HepG2 (cell line): Measurements from ENCODE around the gene SEPHS1. TPM values are rescaled to one million over a fixed set of nuclear protein-coding genes. Genes with fewer than 3 reads are reported as not detected.

Source experiments
- ATAC-seq: fragments of 200-7000 bp; cut with Tn5 transposase; 3 replicates; pipeline ENCODE4 v1.9.1; 2020; ENCODE audit warnings: mild to moderate bottlenecking, moderate library complexity
- BruUV-seq: library from RNA; stranded (reverse); fragments of 400-500 nt; replicated peaks from 2 replicates; lab custom pipeline; 2021; lab: Mats Ljungman, UMichigan
- CTCF ChIA-PET: fragments of 300-600 bp; formaldehyde crosslinking; extraction: SDS; loops from one replicate; lab custom pipeline; 2021; ENCODE audit warnings: low total read pairs, inconsistent platforms, low intra/inter-chr PET ratio; lab: Yijun Ruan, JAX
- POLR2A ChIA-PET: fragments of 350-600 bp; sonication (Branson Sonifier 250); formaldehyde crosslinking; loops from one replicate; lab custom pipeline; 2020; ENCODE audit warnings: antibody characterized with exemption, inconsistent platforms; lab: Yijun Ruan, JAX
- DNase-seq: peaks from one replicate; pipeline ENCODE4 v3.0.0-alpha.2; 2015; ENCODE audit warnings: low spot score
- FAIRE-seq: peaks from 3 replicates; lab custom pipeline; 2011; peaks lifted over from hg19 to GRCh38; lab: Jason Lieb, UNC
- H2AFZ ChIP-seq: one replicate; pipeline ENCODE4 v1.6.1; 2011; ENCODE audit warnings: low read length, inconsistent platforms
- H3K27ac ChIP-seq: fragments of 300-600 bp; 3 replicates; pipeline ENCODE4 v1.8.0; 2011; ENCODE audit warnings: mixed run types, mild to moderate bottlenecking, mixed read lengths, low read length, inconsistent platforms; ENCODE audit not compliant: insufficient read depth; ENCODE audit errors: extremely low read length
- H3K27me3 ChIP-seq, 2 experiments: fragments of 200-600 bp in 1 of 2; 2 replicates in 1 of 2; 3 replicates in 1 of 2; pipeline versions ENCODE4 v1.6.0 to v1.8.0; 2011; ENCODE audit warnings: low read length in 2 of 2, mild to moderate bottlenecking in 2 of 2, moderate library complexity in 2 of 2, inconsistent platforms in 1 of 2; ENCODE audit not compliant: insufficient read depth in 2 of 2, control insufficient read depth in 1 of 2
- H3K36me3 ChIP-seq, 2 experiments: fragments of 200-600 bp in 1 of 2; replicated peaks in 1 of 2; 2 replicates in 1 of 2; 3 replicates in 1 of 2; pipeline versions ENCODE4 v1.5.1 to v1.8.0; 2011; ENCODE audit warnings: low read length in 2 of 2, inconsistent platforms in 1 of 2; ENCODE audit not compliant: insufficient read depth in 2 of 2, control insufficient read depth in 1 of 2
- H3K4me1 ChIP-seq: 2 replicates; pipeline ENCODE4 v1.5.1; 2012; ENCODE audit warnings: low read length, inconsistent platforms; ENCODE audit not compliant: insufficient read depth
- H3K4me2 ChIP-seq: 2 replicates; pipeline ENCODE4 v1.6.0; 2011; ENCODE audit warnings: low read depth, low read length, inconsistent platforms
- H3K4me3 ChIP-seq, 3 experiments: fragments of 200-600 bp in 1 of 3; sonication (generic), shearing (Covaris generic) in 1 of 3; replicated peaks in 1 of 3; 2 replicates each; pipeline ENCODE4 v1.5.1; 2011 to 2016; ENCODE audit warnings: low read length in 3 of 3, inconsistent platforms in 2 of 3, low read depth in 2 of 3, mild to moderate bottlenecking in 2 of 3, control low read depth in 1 of 3, mixed read lengths in 1 of 3; ENCODE audit not compliant: insufficient read depth in 1 of 3
- H3K79me2 ChIP-seq: one replicate; pipeline ENCODE4 v1.6.1; 2011; ENCODE audit warnings: low read length, inconsistent platforms; ENCODE audit not compliant: insufficient read depth
- H3K9ac ChIP-seq: 2 replicates; pipeline ENCODE4 v1.6.0; 2011; ENCODE audit warnings: mild to moderate bottlenecking, low read depth, low read length, inconsistent platforms; ENCODE audit not compliant: insufficient read depth
- H3K9me3 ChIP-seq: 2 replicates; pipeline ENCODE4 v1.5.1; 2012; ENCODE audit warnings: mild to moderate bottlenecking, low read length
- H4K20me1 ChIP-seq: 2 replicates; pipeline ENCODE4 v1.6.0; 2011; ENCODE audit warnings: inconsistent platforms, mild to moderate bottlenecking, low read length, moderate library complexity; ENCODE audit not compliant: insufficient read depth
- ATF5 ChIP-seq: sonication (generic); formaldehyde crosslinking; IDR thresholded peaks from 2 replicates; pipeline ENCODE4 v1.4.0; 2020; ENCODE audit warnings: mild to moderate bottlenecking, low read depth, missing genetic modification reagents
- PLRG1 ChIP-seq: fragments of 450-650 bp; conservative IDR thresholded peaks from 2 replicates; pipeline ENCODE4 v1.6.1; 2016
- PPARG ChIP-seq: conservative IDR thresholded peaks from 2 replicates; pipeline ENCODE4 v1.6.1; 2016; ENCODE audit warnings: missing biosample characterization, missing genetic modification reagents
- SKI ChIP-seq: fragments of 450-650 bp; IDR thresholded peaks from one replicate; pipeline ENCODE4 v1.6.1; 2018; ENCODE audit warnings: mild to moderate bottlenecking; ENCODE audit not compliant: partially characterized antibody
- TEAD3 ChIP-seq: optimal IDR thresholded peaks from 2 replicates; pipeline ENCODE3; 2016; ENCODE audit warnings: borderline replicate concordance
- ZBTB7B ChIP-seq: sonication (generic); formaldehyde crosslinking; IDR thresholded peaks from 2 replicates; pipeline ENCODE4 v1.4.0; 2020; ENCODE audit warnings: missing genetic modification reagents
- ZNF281 ChIP-seq: sonication (generic); formaldehyde crosslinking; IDR thresholded peaks from 2 replicates; pipeline ENCODE4 v1.4.0; 2020; ENCODE audit warnings: missing genetic modification reagents, borderline replicate concordance
- ZNF331 ChIP-seq: sonication (generic); formaldehyde crosslinking; IDR thresholded peaks from 2 replicates; pipeline ENCODE4 v1.4.0; 2020; ENCODE audit warnings: missing genetic modification reagents
- ZNF33A ChIP-seq: sonication (generic); formaldehyde crosslinking; IDR thresholded peaks from 2 replicates; pipeline ENCODE4 v1.5.1; 2020; ENCODE audit warnings: missing genetic modification reagents, mild to moderate bottlenecking, moderate library complexity, borderline replicate concordance
- ZNF607 ChIP-seq: sonication (generic); formaldehyde crosslinking; IDR thresholded peaks from 2 replicates; pipeline ENCODE4 v1.5.1; 2020; ENCODE audit warnings: missing genetic modification reagents, mild to moderate bottlenecking, borderline replicate concordance
- ZSCAN29 ChIP-seq: sonication (generic); formaldehyde crosslinking; conservative IDR thresholded peaks from 2 replicates; pipeline ENCODE4 v1.4.0; 2020; ENCODE audit warnings: mild to moderate bottlenecking, missing genetic modification reagents
- WGBS: methylation state at CpG from one replicate; pipeline ENCODE4 v1.1.6; 2017; ENCODE audit warnings: low lambda C conversion rate; 5-methylcytosine and 5-hydroxymethylcytosine counted together
- in situ Hi-C: cut with HindIII; loops from 2 replicates; pipeline ENCODE4 v1.10.0; 2017; ENCODE audit warnings: low pct_unique_long_range_greater_than_20kb; ENCODE audit not compliant: extremely low pct_ligation_motif_present
- intact Hi-C: fragments of 100-400 bp; cut with micrococcal nuclease; formaldehyde crosslinking; loops from one replicate; pipeline ENCODE4 v1.10.0; 2022; ENCODE audit not compliant: unreplicated experiment
- polyA plus RNA-seq, 8 experiments: library from polyadenylated mRNA; depleted of rRNA in 3 of 8; stranded (reverse) in 7 of 8; unstranded in 1 of 8; fragments of >200 nt; fragmentation: Illumina TruSeq in 4 of 8; extraction: Trizol in 4 of 8; gene quantifications; 2 replicates each; pipeline versions ENCODE4 v1.2.1 to v1.2.3, GENCODE V29; 2011 to 2016; ENCODE audit warnings: low read depth in 4 of 8, missing spikeins in 1 of 8, mixed read lengths in 1 of 8; ENCODE audit not compliant: insufficient read depth in 1 of 8
- total RNA-seq, 5 experiments: library from RNA; depleted of rRNA; stranded (reverse); fragments of >200 nt; fragmentation: Illumina TruSeq; extraction: Trizol; gene quantifications; 2 replicates each; pipeline ENCODE4 v1.2.3, GENCODE V29; 2016; ENCODE audit warnings: low read depth in 1 of 5

SEPHS1 gene
- total and polyA plus RNA-seq, 2 of the 13 experiments (the other 11 are each of a cell fraction or from before 2014, with no cell fraction given): 57.8 to 61.5 TPM

DNA sequence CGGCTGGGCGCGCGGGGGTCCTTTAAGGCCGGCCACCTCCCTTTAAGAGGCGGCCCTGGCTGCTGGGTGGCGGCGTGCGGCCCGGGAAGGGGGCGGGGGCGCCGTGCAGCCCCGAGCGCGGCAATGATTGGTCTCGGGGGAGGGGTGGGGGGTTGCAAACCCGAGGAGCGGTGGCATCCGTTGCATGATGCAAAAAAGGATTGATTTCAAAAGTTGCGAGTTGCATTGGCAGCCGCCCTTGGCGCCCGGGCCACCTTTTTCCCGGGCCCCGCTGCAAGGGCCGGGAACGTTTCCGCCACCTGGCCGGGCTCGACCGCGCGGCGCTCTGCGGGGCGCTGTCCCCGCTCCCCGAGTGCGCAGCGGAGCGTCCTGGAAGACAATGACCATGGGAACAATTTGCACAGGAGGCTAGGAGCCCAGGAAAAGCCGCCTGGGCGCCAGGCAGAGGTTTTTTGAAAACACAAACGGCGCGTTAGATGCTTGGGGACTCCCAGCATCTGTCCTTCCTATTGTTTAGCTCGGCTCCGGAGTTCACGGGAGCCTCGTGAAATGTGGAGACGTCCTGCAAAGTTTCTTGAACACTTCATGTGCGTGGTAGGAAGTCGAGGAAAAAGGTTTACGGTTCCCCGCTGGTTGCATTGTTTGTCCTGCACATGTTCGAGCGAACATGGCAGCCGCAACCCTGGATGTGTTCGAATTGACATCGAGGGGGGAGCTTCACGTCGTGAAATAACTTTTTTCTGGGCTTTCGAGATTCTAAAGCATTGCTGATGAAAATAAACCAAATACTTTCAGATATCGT, at the start of gene SEPHS1 (continued):
- TF ChIP-seq ZNF281 (CRISPR knock-in tag) (peak; percentile 84), ZBTB7B (CRISPR knock-in tag) (0 out of 2 replicates have a peak, but pooled peaks have one; percentile 19), PLRG1 (no peak), ZNF33A (CRISPR knock-in tag) (no peak), TEAD3 (peak; percentile 28), ZNF607 (CRISPR knock-in tag) (no peak), PPARG (CRISPR knock-in tag) (no peak), SKI (no peak), ATF5 (no peak)
- TF ChIP-seq, all 625 proteins: peak for 131

- intact Hi-C loops (no loop called here), in situ Hi-C loops (no loop called here)
- BruUV-seq: no TSS peak
- no peak overlapping the region for H3K4me2 ChIP-seq
- no peaks in the 10 kb centered on the region for H4K20me1 ChIP-seq
- no peak overlapping the region for H3K4me3 ChIP-seq
- H2AFZ ChIP-seq: no peak overlapping the region
- peaks cover 2 to 5% of the 10 kb centered on the region in 2 experiments; a peak in 2 of 5 replicates for H3K27me3 ChIP-seq
- peaks cover 2% of the 10 kb centered on the region for H3K4me1 ChIP-seq
- no peak overlapping the region for H3K27ac ChIP-seq
- H3K79me2 ChIP-seq: no peaks in the 10 kb centered on the region
- no peak overlapping the region for H3K9ac ChIP-seq
- CTCF ChIA-PET: no interaction called here
- WGBS: 76% methylated on average over 3 of the region's 3 CpGs
- FAIRE-seq (no peak), DNase-seq (no peak), ATAC-seq (no peak)
- POLR2A ChIA-PET: no interaction called here
- H3K9me3 ChIP-seq: no peaks in the 10 kb centered on the region
- peak; percentile 86 for TF ChIP-seq ZNF331 (CRISPR knock-in tag)
- TF ChIP-seq ZSCAN29 (CRISPR knock-in tag): no peak
- H3K36me3 ChIP-seq: no peaks in the 10 kb centered on the region
Observed at GRCh38 chr10:13397052-13397451, 49.0 kb upstream of the SEPHS1 start.
